ENCODE data around the gene CENPP. TPM values are rescaled to one million over a fixed set of nuclear protein-coding genes. Genes with fewer than 3 reads are reported as not detected.

The CENPP gene
- total RNA-seq, 1 experiment from 2014 or later = 24.2 TPM

DNA sequence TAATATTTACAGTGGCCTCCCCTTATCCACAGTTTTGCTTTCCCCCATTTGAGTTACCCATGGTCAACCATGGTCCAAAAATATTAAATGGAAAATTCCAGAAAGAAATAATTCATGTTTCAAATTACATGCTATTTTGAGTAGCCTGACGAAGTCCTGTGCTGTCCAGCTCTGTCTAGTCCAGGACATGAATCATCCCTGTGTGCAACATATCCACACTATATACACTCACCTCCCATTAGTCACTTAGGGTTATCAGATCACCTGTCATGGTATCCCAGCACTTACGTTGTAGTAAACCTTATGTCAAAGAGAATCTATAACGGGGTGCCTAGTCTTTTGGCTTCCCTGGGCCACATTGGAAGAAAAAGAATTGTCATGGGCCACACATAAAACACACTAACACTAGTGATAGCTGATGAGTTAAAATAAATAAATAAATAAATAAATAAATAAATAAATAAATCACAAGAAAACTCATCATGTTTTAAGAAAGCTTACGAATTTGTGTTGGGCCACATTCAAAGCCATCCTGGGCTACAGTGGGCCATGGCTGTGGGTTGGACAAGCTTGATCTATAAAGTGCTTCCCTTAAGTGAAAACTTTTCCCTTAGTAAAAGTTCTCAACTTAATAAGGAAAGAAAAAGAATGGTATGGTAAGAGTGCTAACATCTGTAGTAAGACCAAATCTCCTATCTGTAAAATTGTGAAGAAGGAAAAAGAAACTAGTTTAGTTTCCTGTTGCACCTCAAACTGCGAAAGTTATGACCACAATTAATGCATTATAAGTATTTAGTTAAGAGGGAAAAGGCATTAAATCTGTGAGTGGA lies 114.4 kb downstream of the CENPP start:
- Histone ChIP-seq H3K4me1 (no peaks in the 10 kb centered on the region), H3K27me3 (no peaks in the 10 kb centered on the region), H3K27ac (no peak overlapping the region), H3K4me3 (no peak overlapping the region), H3K9me3 (replicated peaks) (no peaks in the 10 kb centered on the region), H3K36me3 (no peaks in the 10 kb centered on the region)
- no peak for DNase-seq

DNA sequence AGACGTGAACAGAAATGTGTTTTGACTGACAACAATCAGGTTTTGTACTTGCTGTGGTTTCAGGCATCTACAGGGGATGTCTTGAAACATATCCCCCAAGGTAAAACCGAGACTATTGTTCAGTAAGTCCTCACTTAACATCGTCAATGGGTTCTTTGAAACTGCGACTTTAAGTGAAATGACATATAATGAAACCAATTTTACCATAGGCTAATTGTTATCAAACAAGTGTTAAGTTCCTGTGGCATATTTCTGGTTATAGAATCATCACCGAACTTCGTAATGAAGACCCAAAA lies 114.9 kb downstream of the CENPP start:
- H3K36me3 ChIP-seq = no peaks in the 10 kb centered on the region
- no peak for DNase-seq

DNA sequence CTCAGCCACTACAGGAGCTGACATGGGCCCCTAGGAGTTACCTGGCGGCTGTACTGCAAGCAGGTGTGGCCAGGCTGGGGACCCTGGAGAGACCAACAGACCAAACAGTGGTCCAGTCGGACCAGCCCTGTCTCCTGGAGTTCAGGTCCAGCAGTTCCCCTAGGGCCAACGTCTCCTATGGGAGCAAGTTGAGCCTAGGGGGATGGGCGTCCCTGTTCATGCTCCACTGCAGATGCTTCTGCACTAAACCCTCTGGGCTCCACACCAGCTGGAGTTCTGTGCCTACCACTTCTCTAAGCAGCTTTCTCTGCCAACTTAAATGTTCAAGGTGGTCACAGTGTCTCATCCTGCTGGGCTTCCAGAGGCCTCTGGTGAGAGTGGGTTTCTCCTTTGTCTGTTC lies 119.1 kb downstream of the CENPP start:
- Histone ChIP-seq H3K27me3 (no peaks in the 10 kb centered on the region), H3K27ac (no peak overlapping the region), H3K36me3 (no peaks in the 10 kb centered on the region), H3K4me1 (no peaks in the 10 kb centered on the region), H3K9me3 (replicated peaks) (no peaks in the 10 kb centered on the region), H3K4me3 (no peak overlapping the region)
- DNase-seq = no peak

More for the DNA sequence above, 114.9 kb downstream of the CENPP start:
- Histone ChIP-seq H3K4me3 (no peak overlapping the region), H3K27ac (no peak overlapping the region), H3K9me3 (replicated peaks) (no peaks in the 10 kb centered on the region), H3K27me3 (no peaks in the 10 kb centered on the region), H3K4me1 (no peaks in the 10 kb centered on the region)

DNA sequence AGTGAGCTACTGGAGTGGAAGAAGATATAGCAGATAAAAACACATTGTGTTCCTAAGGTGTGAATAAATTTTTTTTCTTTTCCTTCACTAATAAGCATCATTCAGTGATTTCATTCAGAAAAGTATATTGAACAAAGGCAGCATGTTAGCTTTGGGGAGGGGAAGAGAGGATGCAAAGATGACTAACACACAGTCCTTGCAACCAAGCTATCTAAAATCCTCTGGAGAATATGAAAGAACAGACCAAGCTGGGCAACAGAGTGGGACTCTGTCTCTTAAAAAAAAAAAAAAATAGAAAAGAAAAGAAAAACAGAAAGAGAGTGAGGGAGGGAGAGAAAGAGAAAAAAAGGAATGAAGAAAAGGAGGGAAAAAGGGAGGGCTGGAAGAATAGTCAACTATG lies 120.8 kb downstream of the CENPP start:
- H3K4me3 ChIP-seq = no peak overlapping the region
- no peak overlapping the region for H3K27ac ChIP-seq
- H3K27me3 ChIP-seq = no peaks in the 10 kb centered on the region
- no peaks in the 10 kb centered on the region for H3K36me3 ChIP-seq
- no peaks in the 10 kb centered on the region for H3K9me3 ChIP-seq (replicated peaks)
- DNase-seq = no peak
- H3K4me1 ChIP-seq = no peaks in the 10 kb centered on the region

DNA sequence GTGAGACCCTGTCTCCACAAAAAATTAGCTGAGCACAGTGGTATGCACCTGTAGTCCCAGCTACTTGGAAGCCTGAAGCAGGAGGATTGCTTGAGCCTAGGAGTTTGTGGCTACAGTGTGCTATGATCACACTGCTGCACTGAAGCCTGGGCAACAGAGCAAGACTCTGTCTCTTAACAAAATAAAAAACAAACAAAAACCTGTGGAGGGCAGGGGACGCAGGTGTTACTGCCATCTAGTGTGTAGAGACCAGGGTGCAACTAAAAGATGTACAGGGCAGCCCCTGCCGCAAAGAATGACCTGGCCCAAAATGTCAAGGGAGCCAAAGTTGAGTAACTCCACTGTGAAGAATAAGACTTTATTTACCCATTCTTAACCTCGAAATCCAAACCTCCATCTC lies 129.5 kb downstream of the CENPP start:
- DNase-seq = peak in 1 of 2 experiments; percentile 14
- H3K36me3 ChIP-seq = no peaks in the 10 kb centered on the region
- no peaks in the 10 kb centered on the region for H3K4me1 ChIP-seq
- H3K27me3 ChIP-seq = no peaks in the 10 kb centered on the region
- no peak overlapping the region for H3K4me3 ChIP-seq
- no peaks in the 10 kb centered on the region for H3K9me3 ChIP-seq (replicated peaks)
- no peak overlapping the region for H3K27ac ChIP-seq

DNA sequence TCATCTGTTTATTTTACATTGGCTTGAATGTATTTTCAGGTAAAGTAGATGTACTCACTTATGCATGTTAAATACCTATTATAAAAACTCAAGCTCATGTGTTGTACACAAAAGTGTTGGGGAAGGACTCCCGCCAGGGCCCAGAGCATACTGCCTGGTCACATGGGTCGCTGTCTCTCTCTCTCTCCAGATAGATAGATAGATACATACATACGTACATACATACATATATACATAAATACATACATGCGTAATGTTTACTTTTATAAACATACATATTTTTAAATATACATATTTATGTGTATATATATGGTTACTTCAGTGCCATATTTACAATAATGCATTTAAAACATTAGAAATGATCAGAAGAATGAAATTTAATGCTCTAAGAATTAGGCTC lies 131.8 kb downstream of the CENPP start:
- H3K9me3 ChIP-seq (replicated peaks) = no peaks in the 10 kb centered on the region
- H3K4me3 ChIP-seq = no peak overlapping the region
- H3K36me3 ChIP-seq = no peaks in the 10 kb centered on the region
- no peaks in the 10 kb centered on the region for H3K27me3 ChIP-seq
- H3K4me1 ChIP-seq = no peaks in the 10 kb centered on the region
- H3K27ac ChIP-seq = no peak overlapping the region
- no peak for DNase-seq

DNA sequence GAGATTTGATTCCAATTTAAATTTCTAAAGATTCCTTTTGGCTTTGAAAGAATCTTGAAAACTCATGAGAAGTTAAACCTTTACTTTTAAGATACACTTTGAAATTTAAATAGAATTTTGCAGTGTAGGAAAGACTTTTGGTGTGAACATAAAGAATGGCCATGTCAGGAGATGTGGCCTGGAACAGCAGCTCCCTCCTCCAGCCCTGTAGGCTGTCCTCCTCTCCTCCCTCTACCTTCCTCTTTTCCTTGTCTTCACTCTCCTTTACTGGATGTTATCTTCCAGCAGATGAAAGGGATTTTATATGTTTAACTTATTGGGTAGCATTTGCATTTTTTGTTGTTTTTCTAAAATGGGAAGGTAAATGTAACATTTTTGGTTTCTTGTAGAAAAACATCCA lies 137.6 kb downstream of the CENPP start:
- H3K27ac ChIP-seq = no peak overlapping the region
- no peaks in the 10 kb centered on the region for H3K27me3 ChIP-seq
- H3K4me1 ChIP-seq = no peaks in the 10 kb centered on the region
- no peak overlapping the region for H3K4me3 ChIP-seq
- DNase-seq = no peak
- no peaks in the 10 kb centered on the region for H3K9me3 ChIP-seq (replicated peaks)
- H3K36me3 ChIP-seq = no peaks in the 10 kb centered on the region

DNA sequence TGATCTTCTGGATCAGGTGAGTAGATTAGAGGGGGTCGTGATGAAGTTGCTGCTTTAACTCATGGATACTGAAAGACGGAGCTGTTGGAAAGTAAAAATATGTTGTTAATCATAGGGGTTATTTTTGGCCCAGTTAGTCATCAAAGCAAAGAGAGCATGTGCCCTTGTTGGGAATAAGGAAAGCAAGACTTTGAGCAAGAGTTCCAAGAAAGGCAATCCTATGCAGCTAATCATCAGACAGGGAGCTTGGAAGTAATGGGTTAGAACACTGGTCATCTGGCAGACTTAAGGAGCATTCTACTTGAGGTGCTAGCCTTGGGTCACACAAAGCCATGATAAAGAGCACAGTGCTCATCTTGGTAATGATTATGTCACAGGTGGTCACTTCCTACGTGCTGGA lies 138.2 kb downstream of the CENPP start:
- no peaks in the 10 kb centered on the region for H3K27me3 ChIP-seq
- H3K4me3 ChIP-seq = no peak overlapping the region
- H3K4me1 ChIP-seq = no peaks in the 10 kb centered on the region
- no peaks in the 10 kb centered on the region for H3K9me3 ChIP-seq (replicated peaks)
- no peaks in the 10 kb centered on the region for H3K36me3 ChIP-seq
- H3K27ac ChIP-seq = no peak overlapping the region
- DNase-seq = no peak

DNA sequence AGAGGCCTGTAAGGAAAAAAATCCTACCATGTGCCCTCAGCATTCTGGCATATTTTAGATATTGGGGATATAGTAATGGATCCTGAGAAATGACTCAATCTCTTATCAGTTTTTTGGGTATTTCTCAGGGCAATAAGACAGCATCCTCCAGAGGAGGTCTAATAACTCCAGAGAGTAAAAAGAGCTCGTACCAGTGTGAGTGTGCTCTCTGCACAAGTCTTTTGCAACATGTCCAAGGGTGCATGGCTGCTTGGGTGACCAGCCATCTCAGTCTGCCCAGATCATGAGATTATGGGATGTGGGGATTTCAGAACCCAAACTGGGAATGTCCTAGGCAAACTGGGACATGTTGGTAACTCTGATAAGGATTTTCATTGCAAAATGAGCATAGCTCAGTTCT lies 141.3 kb downstream of the CENPP start:
- no peaks in the 10 kb centered on the region for H3K9me3 ChIP-seq (replicated peaks)

DNA sequence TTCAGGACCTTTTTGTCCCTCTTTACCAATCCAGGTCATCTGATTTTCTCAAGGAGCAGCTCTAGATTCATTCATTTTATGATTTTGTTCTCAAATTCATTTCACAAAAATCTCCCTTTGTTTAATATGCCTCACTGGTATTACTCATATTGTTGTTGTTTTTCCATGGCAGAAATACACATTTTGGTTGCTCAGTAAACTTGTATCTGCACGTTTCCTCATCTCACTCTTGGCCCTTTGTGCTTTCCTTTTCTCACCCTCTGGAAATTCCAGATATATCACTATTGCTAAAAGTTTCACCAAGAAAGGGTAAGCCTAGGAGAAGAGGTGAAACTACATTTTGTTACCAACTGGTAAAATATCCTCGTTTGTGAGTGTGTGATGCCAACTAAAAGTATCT lies 141.8 kb downstream of the CENPP start:
- H3K9me3 ChIP-seq (replicated peaks) = no peaks in the 10 kb centered on the region
- H3K27ac ChIP-seq = no peak overlapping the region
- no peak for DNase-seq
- no peak overlapping the region for H3K4me3 ChIP-seq
- no peaks in the 10 kb centered on the region for H3K36me3 ChIP-seq
- no peaks in the 10 kb centered on the region for H3K4me1 ChIP-seq
- no peaks in the 10 kb centered on the region for H3K27me3 ChIP-seq

More for the DNA sequence above, 141.3 kb downstream of the CENPP start:
- no peaks in the 10 kb centered on the region for H3K36me3 ChIP-seq
- H3K4me3 ChIP-seq = no peak overlapping the region
- no peak overlapping the region for H3K27ac ChIP-seq
- no peaks in the 10 kb centered on the region for H3K27me3 ChIP-seq
- H3K4me1 ChIP-seq = no peaks in the 10 kb centered on the region
- no peak for DNase-seq

DNA sequence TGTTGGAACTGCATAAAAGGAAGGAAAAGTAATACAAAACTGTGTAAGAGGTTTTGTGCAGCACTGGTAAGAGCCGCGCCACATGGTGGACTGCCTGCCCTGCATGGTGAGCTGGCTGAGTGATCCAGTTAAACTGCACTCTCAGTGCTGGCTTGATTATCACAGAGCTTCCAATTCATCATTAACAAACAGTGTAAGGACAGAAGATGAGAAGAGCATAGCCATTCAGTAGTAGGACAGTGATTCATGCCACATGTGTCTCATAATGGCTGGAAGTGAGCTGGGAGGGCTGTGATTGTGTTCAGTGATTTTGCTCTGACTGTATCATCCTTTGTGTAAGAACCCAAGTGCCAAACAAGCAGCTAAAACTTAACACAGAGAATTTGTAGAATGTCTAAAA lies 142.5 kb downstream of the CENPP start:
- Histone ChIP-seq H3K4me1 (no peaks in the 10 kb centered on the region), H3K27me3 (no peaks in the 10 kb centered on the region)
- DNase-seq = no peak

DNA sequence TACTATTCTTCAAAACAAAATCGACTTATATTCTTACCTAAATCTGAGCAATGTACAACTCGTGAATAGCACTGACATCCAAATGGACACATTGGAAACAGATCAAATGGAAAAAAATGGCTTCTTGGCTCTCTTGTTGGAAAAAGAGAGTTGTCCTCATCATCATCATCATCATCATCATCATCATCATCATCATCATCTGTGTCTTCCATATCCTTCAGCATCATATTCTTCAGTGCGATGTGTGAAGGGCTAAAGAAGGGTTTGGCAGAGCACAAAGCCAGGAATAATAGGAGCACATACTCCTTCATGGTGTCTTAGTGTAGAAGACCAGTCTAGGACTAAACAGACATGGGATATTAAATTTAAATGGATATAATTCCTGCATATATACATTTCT lies 148.8 kb downstream of the CENPP start:
- Histone ChIP-seq H3K4me1 (no peaks in the 10 kb centered on the region), H3K4me3 (no peak overlapping the region), H3K27ac (no peak overlapping the region), H3K9me3 (replicated peaks) (no peaks in the 10 kb centered on the region), H3K27me3 (no peaks in the 10 kb centered on the region), H3K36me3 (no peaks in the 10 kb centered on the region)
- no peak for DNase-seq

More for the DNA sequence above, 142.5 kb downstream of the CENPP start:
- Histone ChIP-seq H3K27ac (no peak overlapping the region), H3K4me3 (no peak overlapping the region), H3K9me3 (replicated peaks) (no peaks in the 10 kb centered on the region), H3K36me3 (no peaks in the 10 kb centered on the region)

DNA sequence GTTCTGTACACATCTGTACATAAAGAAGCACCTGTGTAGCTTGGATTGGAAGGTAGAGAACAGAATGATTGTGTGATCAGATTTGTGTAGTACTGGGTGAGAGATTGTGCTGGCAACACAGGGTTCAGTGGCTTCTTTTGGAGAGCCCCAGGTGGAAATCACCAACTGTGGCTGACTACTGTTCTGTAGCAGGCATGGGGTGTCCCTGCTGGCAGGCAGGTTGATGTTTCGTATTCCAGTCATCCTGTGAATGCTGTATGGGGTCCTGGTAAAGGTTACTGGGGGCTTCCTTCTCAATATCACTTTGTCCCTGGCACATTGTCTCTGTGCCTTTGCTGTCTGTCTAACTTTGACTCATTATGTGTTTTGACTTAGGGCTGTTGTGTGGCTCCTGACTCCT lies 151.2 kb downstream of the CENPP start:
- H3K36me3 ChIP-seq = no peaks in the 10 kb centered on the region
- H3K9me3 ChIP-seq (replicated peaks) = no peaks in the 10 kb centered on the region
- no peak overlapping the region for H3K4me3 ChIP-seq
- H3K4me1 ChIP-seq = no peaks in the 10 kb centered on the region
- DNase-seq = no peak
- H3K27ac ChIP-seq = no peak overlapping the region
- H3K27me3 ChIP-seq = no peaks in the 10 kb centered on the region

DNA sequence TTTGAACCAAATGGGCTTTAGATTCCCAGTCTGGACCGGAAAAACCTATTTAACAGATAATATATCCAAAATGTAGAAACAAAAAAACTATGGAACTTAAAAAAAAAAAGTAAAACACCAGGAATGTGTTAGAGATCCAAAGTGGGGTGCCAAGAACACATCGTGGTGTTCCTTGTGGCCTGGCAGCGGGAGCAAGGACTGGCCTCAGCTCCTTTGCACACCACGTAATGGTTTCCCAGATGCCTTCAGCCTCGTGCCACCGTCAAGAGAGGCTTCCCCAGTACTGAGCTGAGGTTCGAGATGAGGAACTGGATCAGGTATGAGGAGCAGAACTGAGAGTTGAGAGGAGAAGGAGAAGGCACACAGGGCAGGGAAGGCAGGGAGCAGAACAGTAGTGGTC lies 153.0 kb downstream of the CENPP start:
- H3K27me3 ChIP-seq = no peaks in the 10 kb centered on the region
- no peak overlapping the region for H3K27ac ChIP-seq

DNA sequence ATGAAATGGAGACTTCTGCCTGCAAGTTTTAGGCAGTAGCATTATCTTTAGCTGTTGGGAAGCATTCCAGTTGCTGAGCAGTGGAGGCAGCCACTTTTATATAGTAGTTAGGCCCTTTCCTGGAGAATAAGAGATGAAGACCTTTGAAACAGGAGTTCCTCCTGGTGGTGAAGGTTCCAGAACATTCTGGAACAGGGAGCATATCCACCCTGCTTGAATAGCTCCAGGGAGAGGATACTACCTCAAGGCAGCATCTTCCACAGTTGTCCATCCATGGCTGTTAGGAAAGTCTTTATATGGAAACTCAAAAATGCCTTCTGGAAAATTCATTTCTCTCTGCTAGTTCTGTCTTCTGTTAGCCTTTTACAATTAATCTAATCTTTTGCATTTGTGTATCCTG lies 153.6 kb downstream of the CENPP start:
- H3K36me3 ChIP-seq = no peaks in the 10 kb centered on the region
- H3K27ac ChIP-seq = no peak overlapping the region
- H3K27me3 ChIP-seq = no peaks in the 10 kb centered on the region
- no peak overlapping the region for H3K4me3 ChIP-seq
- no peaks in the 10 kb centered on the region for H3K9me3 ChIP-seq (replicated peaks)
- no peak for DNase-seq
- no peaks in the 10 kb centered on the region for H3K4me1 ChIP-seq

More for the DNA sequence above, 153.0 kb downstream of the CENPP start:
- Histone ChIP-seq H3K36me3 (no peaks in the 10 kb centered on the region), H3K4me1 (no peaks in the 10 kb centered on the region), H3K4me3 (no peak overlapping the region), H3K9me3 (replicated peaks) (no peaks in the 10 kb centered on the region)
- DNase-seq = no peak

DNA sequence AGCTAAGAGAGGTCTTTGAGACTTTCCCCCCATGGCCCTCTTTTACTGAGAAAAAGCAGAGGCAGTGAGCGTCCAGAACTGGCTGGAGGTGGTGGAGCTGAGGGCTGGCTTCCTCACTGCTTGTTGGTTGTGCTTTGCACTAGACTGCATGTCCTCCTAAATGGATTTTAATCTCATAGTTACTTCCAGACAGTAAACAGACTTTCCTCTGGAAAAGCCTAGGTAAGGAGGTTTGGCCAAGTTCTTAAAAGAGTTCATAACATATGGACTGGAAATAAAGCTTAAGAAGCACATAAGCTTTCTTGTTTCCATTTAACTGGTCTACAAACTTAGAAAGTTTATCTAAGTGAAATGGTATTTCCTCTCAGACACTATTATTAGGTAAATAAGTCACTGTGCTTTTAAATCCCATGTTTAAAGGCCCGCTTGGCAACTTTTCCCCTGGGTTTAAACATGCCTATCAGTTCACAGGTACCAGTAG lies 154.6 kb downstream of the CENPP start:
- H3K27me3 ChIP-seq = no peaks in the 10 kb centered on the region
- no peaks in the 10 kb centered on the region for H3K4me1 ChIP-seq
- H3K36me3 ChIP-seq = no peaks in the 10 kb centered on the region
- no peaks in the 10 kb centered on the region for H3K9me3 ChIP-seq (replicated peaks)
- no peak overlapping the region for H3K27ac ChIP-seq
- H3K4me3 ChIP-seq = no peak overlapping the region
- no peak for DNase-seq

All from SJCRH30 (cell line).